ENCODE data around the gene ZNF275. TPM values are rescaled to one million over a fixed set of nuclear protein-coding genes. Genes with fewer than 3 reads are reported as not detected.

Gene ZNF275
- total and polyA plus RNA-seq, 2 of the 8 experiments (the other 6 are each of a cell fraction or from before 2014, with no cell fraction given): 8.2 to 9.1 TPM

DNA sequence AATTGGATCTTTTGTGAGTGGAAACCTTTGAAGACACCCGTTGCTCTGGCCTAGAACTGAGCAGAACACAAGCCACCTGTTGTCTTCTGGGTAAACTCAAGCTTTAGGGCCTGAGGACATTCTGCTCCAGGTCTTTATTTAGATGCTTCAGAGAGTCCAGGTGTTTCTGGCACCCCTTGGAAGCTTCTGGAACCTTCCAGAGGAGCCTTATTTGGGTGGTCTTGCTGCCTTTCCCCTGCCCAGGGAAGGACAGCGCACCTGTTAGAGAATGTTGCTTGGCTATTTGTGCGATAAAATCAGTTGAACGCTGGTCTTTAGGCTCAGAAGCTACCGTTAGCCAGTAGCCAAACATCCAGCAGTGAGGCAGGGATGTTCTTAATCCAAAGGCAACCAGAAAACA, 3.0 kb downstream of the ZNF275 start:
- no peak overlapping the region for H3K4me2 ChIP-seq (ENCODE audit: insufficient read depth in 1 of 2, low read depth in 2 of 2, low read length in 2 of 2)
- no peak overlapping the region for H4K91ac ChIP-seq (replicated peaks; ENCODE audit: insufficient read length, low read length)
- H3K14ac ChIP-seq (ENCODE audit: insufficient read length): no peak overlapping the region
- no peak overlapping the region for H3K56ac ChIP-seq (replicated peaks; ENCODE audit: insufficient read length, low read depth, low read length)
- peaks cover 0 to 6% (median 0%) of the 10 kb centered on the region in 4 experiments; a peak in 1 of 7 replicates for H3K4me1 ChIP-seq (replicated peaks in 1 of 4; ENCODE audit: control insufficient read depth in 3 of 4, insufficient read depth in 4 of 4, low read length in 3 of 4)
- no peaks in the 10 kb centered on the region for H3K9me3 ChIP-seq (ENCODE audit: insufficient read depth in 2 of 2, low read depth in 1 of 2, low read length in 1 of 2)
- H2AFZ ChIP-seq (ENCODE audit: low read length): no peak overlapping the region
- WGBS, 2 experiments (ENCODE audit: extremely low coverage in 1 of 2, insufficient coverage in 1 of 2, insufficient read length in 1 of 2, insufficient replicate concordance in 2 of 2, low coverage in 1 of 2, low lambda C conversion rate in 2 of 2, missing lambda C conversion rate in 1 of 2): 96% methylated on average over 5 of the region's 5 CpGs; no CpG with 5 or more reads in 1 of the 2 experiments
- H3K36me3 ChIP-seq (ENCODE audit: control insufficient read depth in 2 of 4, insufficient read depth in 4 of 4, low read length in 3 of 4): peaks cover 0 to 15% (median 0%) of the 10 kb centered on the region in 4 experiments; a peak in 1 of 8 replicates
- no peak for DNase-seq (ENCODE audit: low read depth in 1 of 2, low spot score in 2 of 2)
- H3K79me1 ChIP-seq (ENCODE audit: low read depth, low read length): peaks cover 2% of the 10 kb centered on the region; the same call in 1 of the 2 replicates
- no peak overlapping the region for H2BK15ac ChIP-seq (ENCODE audit: low read length)
- no peak overlapping the region for H4K8ac ChIP-seq (ENCODE audit: extremely low read depth, insufficient read depth, low read length)
- no peak for TF ChIP-seq TBP (IDR thresholded peaks at IDR 0.05; ENCODE audit: low read depth, low read length)
- TF ChIP-seq KDM4A (IDR thresholded peaks at IDR 0.05; ENCODE audit: low read depth, low read length, severe bottlenecking): no peak
- H2BK12ac ChIP-seq (ENCODE audit: low read depth, low read length): no peak overlapping the region
- H3K18ac ChIP-seq (ENCODE audit: extremely low read depth, low read length): no peak overlapping the region
- H3K79me2 ChIP-seq (ENCODE audit: control insufficient read depth in 1 of 2, insufficient read depth in 2 of 2, low read length in 2 of 2): peaks cover 0 to 5% of the 10 kb centered on the region in 2 experiments; a peak in 2 of 4 replicates
- ChIA-PET CTCF (ENCODE audit: partially characterized antibody) (no interaction called here), POLR2A (ENCODE audit: partially characterized antibody) (interaction anchor here (2.9 kb wide), 1 partner anchor 14 kb away, joined by 9 read pairs; no protein-coding TSS in a partner anchor)
- peaks cover 0 to 2% of the 10 kb centered on the region in 2 experiments for H4K20me1 ChIP-seq (replicated peaks in 1 of 2; ENCODE audit: control insufficient read depth in 1 of 2, insufficient read depth in 2 of 2, low read length in 2 of 2)
- no peaks in the 10 kb centered on the region for H3K27me3 ChIP-seq (replicated peaks in 1 of 4; ENCODE audit: control insufficient read depth in 3 of 4, extremely low read depth in 1 of 4, insufficient read depth in 3 of 4, low read length in 3 of 4)
- no peak for FAIRE-seq
- H3K27ac ChIP-seq (ENCODE audit: low read depth, low read length): no peak overlapping the region
- H2BK5ac ChIP-seq (ENCODE audit: low read depth, low read length): no peak overlapping the region
- H3K23ac ChIP-seq (ENCODE audit: insufficient read length): no peak overlapping the region
- no peaks in the 10 kb centered on the region; the same call in 1 of the 2 replicates for H3K23me2 ChIP-seq (ENCODE audit: low read depth, low read length)
- no peak overlapping the region for H4K5ac ChIP-seq (ENCODE audit: insufficient read length, low read depth, low read length)
- H2AK5ac ChIP-seq (ENCODE audit: low read depth, low read length): no peak overlapping the region
- no peak overlapping the region for H3K9ac ChIP-seq (replicated peaks in 1 of 4; ENCODE audit: extremely low read depth in 1 of 4, low read depth in 3 of 4, low read length in 3 of 4)
- no peak overlapping the region for H2BK20ac ChIP-seq (ENCODE audit: low read length)
- H3K4me3 ChIP-seq (ENCODE audit: extremely low read depth in 1 of 4, insufficient read depth in 2 of 4, low read depth in 3 of 4, low read length in 4 of 4): no peak overlapping the region
- no peak overlapping the region for H2BK120ac ChIP-seq (replicated peaks; ENCODE audit: low read depth, low read length)
- no peak overlapping the region for H3K4ac ChIP-seq (replicated peaks; ENCODE audit: insufficient read length, low read depth, low read length)

Measured in H1 (cell line).